Measurements from ENCODE around the gene BCL2L13.
"Not testable (repeated sequence)": the region's sequence is repeated elsewhere in the genome, so short reads cannot be mapped to it uniquely, and the experiment has no call there.

BCL2L13 gene

GRCh38 chr22:17695986-17696385 is 57.4 kb downstream of the BCL2L13 start:
- no peak for DNase-seq (ENCODE audit: low read depth)

- not testable (repeated sequence) for DNase-seq (ENCODE audit: low read depth)
These were observed 58.6 kb downstream of the BCL2L13 start for GRCh38 chr22:17697196-17697595.

GRCh38 chr22:17698276-17698675 is 59.7 kb downstream of the BCL2L13 start:
- not testable (repeated sequence) for DNase-seq (ENCODE audit: low read depth)

- DNase-seq (ENCODE audit: low read depth), result no peak
These were observed 60.4 kb downstream of the BCL2L13 start for GRCh38 chr22:17698948-17699347.

- DNase-seq (ENCODE audit: low read depth), result no peak
These were observed 61.3 kb downstream of the BCL2L13 start for GRCh38 chr22:17699696-17700340.

- DNase-seq (ENCODE audit: low read depth), result no peak
These were observed 62.2 kb downstream of the BCL2L13 start for GRCh38 chr22:17700778-17701177.

- DNase-seq (ENCODE audit: low read depth), result no peak
These were observed 65.3 kb downstream of the BCL2L13 start for GRCh38 chr22:17703811-17704210.

GRCh38 chr22:17705546-17705945 is 67.0 kb downstream of the BCL2L13 start:
- DNase-seq (ENCODE audit: low read depth), result no peak

GRCh38 chr22:17705951-17706900 is 67.7 kb downstream of the BCL2L13 start:
- DNase-seq (ENCODE audit: low read depth), result peak; percentile 83

- DNase-seq (ENCODE audit: low read depth), result no peak
These were observed 68.4 kb downstream of the BCL2L13 start for GRCh38 chr22:17706947-17707346.

GRCh38 chr22:17707526-17707925 is 69.0 kb downstream of the BCL2L13 start:
- DNase-seq (ENCODE audit: low read depth), result no peak

GRCh38 chr22:17710023-17710422 is 71.5 kb downstream of the BCL2L13 start:
- no peak for DNase-seq (ENCODE audit: low read depth)

- no peak for DNase-seq (ENCODE audit: low read depth)
These were observed 73.9 kb downstream of the BCL2L13 start for GRCh38 chr22:17712441-17712840.

GRCh38 chr22:17716529-17716928 is 78.0 kb downstream of the BCL2L13 start:
- DNase-seq (ENCODE audit: low read depth), result no peak

GRCh38 chr22:17717708-17718107 is 79.2 kb downstream of the BCL2L13 start:
- no peak for DNase-seq (ENCODE audit: low read depth)

GRCh38 chr22:17719911-17720310 is 81.4 kb downstream of the BCL2L13 start:
- no peak for DNase-seq (ENCODE audit: low read depth)

- DNase-seq (ENCODE audit: low read depth), result no peak
These were observed 85.7 kb downstream of the BCL2L13 start for GRCh38 chr22:17724241-17724640.

GRCh38 chr22:17724678-17725499 is 86.3 kb downstream of the BCL2L13 start:
- no peak for DNase-seq (ENCODE audit: low read depth)

- no peak for DNase-seq (ENCODE audit: low read depth)
These were observed 86.9 kb downstream of the BCL2L13 start for GRCh38 chr22:17725500-17725796.

GRCh38 chr22:17726006-17726927 is 87.7 kb downstream of the BCL2L13 start:
- no peak for DNase-seq (ENCODE audit: low read depth)

All from HS-5 (cell line).